ENCODE measurements around the gene ARHGAP15. TPM values are rescaled to one million over a fixed set of nuclear protein-coding genes. Genes with fewer than 3 reads are reported as not detected.

Gene ARHGAP15
- total and polyA plus RNA-seq, 3 experiments from 2014 or later = 41.3 to 328 (median 41.4) TPM

GRCh38 chr2:143745060-143745459 is 615.8 kb downstream of the ARHGAP15 start:
- peaks cover 4 to 72% (median 17%) of the 10 kb centered on the region in 3 donors for H3K36me3 Mint-ChIP-seq
- no peaks in the 10 kb centered on the region for H3K27me3 Mint-ChIP-seq
- H3K27ac ChIP-seq (ENCODE audit: low read depth, low read length) = no peak overlapping the region
- peak overlapping the region in 4 of 8 donors; percentile 5 to 63 (median 46) for H3K27ac Mint-ChIP-seq
- ChIA-PET POLR2A (no interaction called here), CTCF (no interaction called here)
- H3K4me1 ChIP-seq (ENCODE audit: insufficient read depth, low read length) = no peaks in the 10 kb centered on the region
- H3K9me3 Mint-ChIP-seq = no peaks in the 10 kb centered on the region
- peaks cover 8 to 10% (median 8%) of the 10 kb centered on the region in 3 donors for H3K4me1 Mint-ChIP-seq
- no peaks in the 10 kb centered on the region for H3K36me3 ChIP-seq (ENCODE audit: insufficient read depth, low read length)
- H3K4me3 Mint-ChIP-seq = no peak overlapping the region
- no peaks in the 10 kb centered on the region for H3K9me3 ChIP-seq (ENCODE audit: low read length)
- H3K4me3 ChIP-seq (ENCODE audit: low read length) = no peak overlapping the region
- no peak for DNase-seq
- H3K27me3 ChIP-seq (ENCODE audit: insufficient read depth, low read length, poor library complexity, severe bottlenecking) = no peaks in the 10 kb centered on the region

GRCh38 chr2:143754742-143755141 is 625.5 kb downstream of the ARHGAP15 start:
- peaks cover 0 to 43% (median 16%) of the 10 kb centered on the region in 3 donors for H3K36me3 Mint-ChIP-seq
- Histone ChIP-seq H3K9me3 (ENCODE audit: low read length) (no peaks in the 10 kb centered on the region), H3K27me3 (ENCODE audit: insufficient read depth, low read length, poor library complexity, severe bottlenecking) (no peaks in the 10 kb centered on the region), H3K4me3 (ENCODE audit: low read length) (no peak overlapping the region), H3K4me1 (ENCODE audit: insufficient read depth, low read length) (no peaks in the 10 kb centered on the region), H3K27ac (ENCODE audit: low read depth, low read length) (no peak overlapping the region), H3K36me3 (ENCODE audit: insufficient read depth, low read length) (no peaks in the 10 kb centered on the region)
- H3K4me1 Mint-ChIP-seq = peaks cover 12 to 42% (median 14%) of the 10 kb centered on the region in 3 donors
- no peaks in the 10 kb centered on the region for H3K9me3 Mint-ChIP-seq
- H3K4me3 Mint-ChIP-seq = no peak overlapping the region
- POLR2A ChIA-PET = no interaction called here
- H3K27me3 Mint-ChIP-seq = no peaks in the 10 kb centered on the region
- DNase-seq = no peak
- CTCF ChIA-PET = no interaction called here
- no peak overlapping the region for H3K27ac Mint-ChIP-seq

GRCh38 chr2:143758629-143759330 is 629.6 kb downstream of the ARHGAP15 start:
- no peak overlapping the region for H3K4me3 ChIP-seq (ENCODE audit: low read length)
- no peaks in the 10 kb centered on the region for H3K27me3 Mint-ChIP-seq
- ChIA-PET CTCF (no interaction called here), POLR2A (no interaction called here)
- H3K27ac Mint-ChIP-seq = peak overlapping the region in 1 of 8 donors; percentile 26
- no peaks in the 10 kb centered on the region for H3K36me3 ChIP-seq (ENCODE audit: insufficient read depth, low read length)
- H3K4me1 Mint-ChIP-seq = peaks cover 12 to 35% (median 17%) of the 10 kb centered on the region in 3 donors
- H3K4me3 Mint-ChIP-seq = no peak overlapping the region
- no peak for DNase-seq
- H3K36me3 Mint-ChIP-seq = peaks cover 0 to 20% (median 7%) of the 10 kb centered on the region in 3 donors
- H3K9me3 ChIP-seq (ENCODE audit: low read length) = no peaks in the 10 kb centered on the region
- no peaks in the 10 kb centered on the region for H3K4me1 ChIP-seq (ENCODE audit: insufficient read depth, low read length)
- no peak overlapping the region for H3K27ac ChIP-seq (ENCODE audit: low read depth, low read length)
- H3K9me3 Mint-ChIP-seq = no peaks in the 10 kb centered on the region
- H3K27me3 ChIP-seq (ENCODE audit: insufficient read depth, low read length, poor library complexity, severe bottlenecking) = no peaks in the 10 kb centered on the region

- no peak overlapping the region for H3K4me3 ChIP-seq (ENCODE audit: low read length)
- POLR2A ChIA-PET = no interaction called here
- H3K9me3 ChIP-seq (ENCODE audit: low read length) = no peaks in the 10 kb centered on the region
Observed at GRCh38 chr2:143759455-143759854, 630.2 kb downstream of the ARHGAP15 start.

GRCh38 chr2:143762176-143762928 is 633.1 kb downstream of the ARHGAP15 start:
- ChIA-PET POLR2A (no interaction called here), CTCF (interaction anchor here (2.0 kb wide), 1 partner anchor 10 kb away, joined by 4 read pairs; no protein-coding TSS in a partner anchor)
- no peaks in the 10 kb centered on the region for H3K36me3 ChIP-seq (ENCODE audit: insufficient read depth, low read length)
- no peak for DNase-seq
- Mint-ChIP-seq H3K36me3 (peaks cover 0 to 26% (median 7%) of the 10 kb centered on the region in 3 donors), H3K4me3 (no peak overlapping the region), H3K27ac (peak overlapping the region in 4 of 8 donors; percentile 1 to 10 (median 2)), H3K27me3 (no peaks in the 10 kb centered on the region), H3K4me1 (peaks cover 10 to 17% (median 14%) of the 10 kb centered on the region in 3 donors), H3K9me3 (no peaks in the 10 kb centered on the region)
- H3K27me3 ChIP-seq (ENCODE audit: insufficient read depth, low read length, poor library complexity, severe bottlenecking) = no peaks in the 10 kb centered on the region
- no peaks in the 10 kb centered on the region for H3K4me1 ChIP-seq (ENCODE audit: insufficient read depth, low read length)
- no peak overlapping the region for H3K27ac ChIP-seq (ENCODE audit: low read depth, low read length)
- H3K9me3 ChIP-seq (ENCODE audit: low read length) = no peaks in the 10 kb centered on the region
- H3K4me3 ChIP-seq (ENCODE audit: low read length) = no peak overlapping the region

More at GRCh38 chr2:143759455-143759854, 630.2 kb downstream of the ARHGAP15 start:
- Mint-ChIP-seq H3K4me3 (no peak overlapping the region), H3K4me1 (peaks cover 14 to 31% (median 17%) of the 10 kb centered on the region in 3 donors), H3K27me3 (no peaks in the 10 kb centered on the region), H3K36me3 (peaks cover 0 to 21% (median 7%) of the 10 kb centered on the region in 3 donors), H3K9me3 (no peaks in the 10 kb centered on the region), H3K27ac (peak overlapping the region in 2 of 8 donors; percentile 17 to 28)
- DNase-seq = no peak
- Histone ChIP-seq H3K4me1 (ENCODE audit: insufficient read depth, low read length) (no peaks in the 10 kb centered on the region), H3K27me3 (ENCODE audit: insufficient read depth, low read length, poor library complexity, severe bottlenecking) (no peaks in the 10 kb centered on the region), H3K36me3 (ENCODE audit: insufficient read depth, low read length) (no peaks in the 10 kb centered on the region), H3K27ac (ENCODE audit: low read depth, low read length) (no peak overlapping the region)
- CTCF ChIA-PET = no interaction called here

GRCh38 chr2:143764261-143764660 is 635.0 kb downstream of the ARHGAP15 start:
- POLR2A ChIA-PET = no interaction called here

GRCh38 chr2:143764706-143765105 is 635.5 kb downstream of the ARHGAP15 start:
- Histone ChIP-seq H3K4me1 (ENCODE audit: insufficient read depth, low read length) (no peaks in the 10 kb centered on the region), H3K27ac (ENCODE audit: low read depth, low read length) (no peak overlapping the region), H3K4me3 (ENCODE audit: low read length) (no peak overlapping the region), H3K9me3 (ENCODE audit: low read length) (no peaks in the 10 kb centered on the region), H3K36me3 (ENCODE audit: insufficient read depth, low read length) (peaks cover 4% of the 10 kb centered on the region), H3K27me3 (ENCODE audit: insufficient read depth, low read length, poor library complexity, severe bottlenecking) (no peaks in the 10 kb centered on the region)
- Mint-ChIP-seq H3K27ac (peak overlapping the region in 5 of 8 donors; percentile 48 to 81 (median 64)), H3K36me3 (peaks cover 15 to 45% (median 17%) of the 10 kb centered on the region in 3 donors), H3K27me3 (no peaks in the 10 kb centered on the region), H3K4me1 (peaks cover 5 to 11% (median 5%) of the 10 kb centered on the region in 3 donors), H3K4me3 (no peak overlapping the region), H3K9me3 (no peaks in the 10 kb centered on the region)
- POLR2A ChIA-PET = no interaction called here
- no peak for DNase-seq
- CTCF ChIA-PET = no interaction called here

More at GRCh38 chr2:143764261-143764660, 635.0 kb downstream of the ARHGAP15 start:
- H3K27me3 ChIP-seq (ENCODE audit: insufficient read depth, low read length, poor library complexity, severe bottlenecking) = no peaks in the 10 kb centered on the region
- no peaks in the 10 kb centered on the region for H3K4me1 ChIP-seq (ENCODE audit: insufficient read depth, low read length)
- Mint-ChIP-seq H3K36me3 (peaks cover 13 to 41% (median 17%) of the 10 kb centered on the region in 3 donors), H3K9me3 (no peaks in the 10 kb centered on the region), H3K27ac (peak overlapping the region in 4 of 8 donors; percentile 48 to 81 (median 62)), H3K27me3 (no peaks in the 10 kb centered on the region), H3K4me3 (no peak overlapping the region), H3K4me1 (peaks cover 10 to 15% (median 10%) of the 10 kb centered on the region in 3 donors)
- no peak overlapping the region for H3K27ac ChIP-seq (ENCODE audit: low read depth, low read length)
- H3K9me3 ChIP-seq (ENCODE audit: low read length) = no peaks in the 10 kb centered on the region
- no peak overlapping the region for H3K4me3 ChIP-seq (ENCODE audit: low read length)
- no peak for DNase-seq
- CTCF ChIA-PET = no interaction called here
- peaks cover 4% of the 10 kb centered on the region for H3K36me3 ChIP-seq (ENCODE audit: insufficient read depth, low read length)

- Mint-ChIP-seq H3K4me1 (peaks cover 0 to 7% (median 0%) of the 10 kb centered on the region in 3 donors), H3K36me3 (peaks cover 15 to 46% (median 17%) of the 10 kb centered on the region in 3 donors), H3K9me3 (no peaks in the 10 kb centered on the region)
Observed at GRCh38 chr2:143768991-143769390, 639.8 kb downstream of the ARHGAP15 start.

More at GRCh38 chr2:143768991-143769390, 639.8 kb downstream of the ARHGAP15 start:
- H3K27me3 ChIP-seq (ENCODE audit: insufficient read depth, low read length, poor library complexity, severe bottlenecking) = no peaks in the 10 kb centered on the region
- H3K36me3 ChIP-seq (ENCODE audit: insufficient read depth, low read length) = peaks cover 4% of the 10 kb centered on the region
- no peaks in the 10 kb centered on the region for H3K9me3 ChIP-seq (ENCODE audit: low read length)
- H3K4me1 ChIP-seq (ENCODE audit: insufficient read depth, low read length) = no peaks in the 10 kb centered on the region
- H3K27ac Mint-ChIP-seq = peak overlapping the region in 2 of 8 donors; percentile 18 to 54
- no peaks in the 10 kb centered on the region for H3K27me3 Mint-ChIP-seq
- ChIA-PET POLR2A (no interaction called here), CTCF (no interaction called here)
- no peak for DNase-seq
- no peak overlapping the region for H3K4me3 Mint-ChIP-seq
- no peak overlapping the region for H3K4me3 ChIP-seq (ENCODE audit: low read length)
- no peak overlapping the region for H3K27ac ChIP-seq (ENCODE audit: low read depth, low read length)

Data from CD8-positive, alpha-beta memory T cell (primary cell).